GM18858 (cell line): ENCODE measurements around the gene HTR4.

Experiments
- ATAC-seq: cut with Tn5 transposase; IDR thresholded peaks from one replicate; pipeline ENCODE4 v1.9.1; 2021; ENCODE audit not compliant: unreplicated experiment

Gene HTR4

GRCh38 chr5:148665431-148665830, 11.1 kb upstream of the HTR4 start:
- ATAC-seq, result no peak

GRCh38 chr5:148663509-148663908, 9.2 kb upstream of the HTR4 start:
- ATAC-seq, result no peak

- no peak for ATAC-seq
Observed at GRCh38 chr5:148660346-148660660, 6.0 kb upstream of the HTR4 start.

- ATAC-seq, result no peak
Observed at GRCh38 chr5:148659641-148660345, 5.5 kb upstream of the HTR4 start.

- no peak for ATAC-seq
Observed at GRCh38 chr5:148653291-148653835, 964 bp downstream of the HTR4 start.

- no peak for ATAC-seq
Observed at GRCh38 chr5:148651528-148651927, 2.8 kb downstream of the HTR4 start.

GRCh38 chr5:148645527-148645926, 8.8 kb downstream of the HTR4 start:
- ATAC-seq, result no peak

GRCh38 chr5:148641735-148642134, 12.6 kb downstream of the HTR4 start:
- ATAC-seq, result no peak

GRCh38 chr5:148640471-148640870, 13.9 kb downstream of the HTR4 start:
- ATAC-seq, result no peak

- no peak for ATAC-seq
Observed at GRCh38 chr5:148639081-148639480, 15.2 kb downstream of the HTR4 start.

- no peak for ATAC-seq
Observed at GRCh38 chr5:148636353-148636752, 18.0 kb downstream of the HTR4 start.

GRCh38 chr5:148635321-148636083, 18.8 kb downstream of the HTR4 start:
- no peak for ATAC-seq

GRCh38 chr5:148633067-148633377, 21.3 kb downstream of the HTR4 start:
- ATAC-seq, result no peak

- ATAC-seq, result no peak
Observed at GRCh38 chr5:148632255-148633066, 21.9 kb downstream of the HTR4 start.

- no peak for ATAC-seq
Observed at GRCh38 chr5:148626986-148627385, 27.3 kb downstream of the HTR4 start.

GRCh38 chr5:148626081-148626613, 28.2 kb downstream of the HTR4 start:
- ATAC-seq, result no peak

GRCh38 chr5:148625250-148625649, 29.1 kb downstream of the HTR4 start:
- no peak for ATAC-seq

GRCh38 chr5:148623741-148624140, 30.6 kb downstream of the HTR4 start:
- ATAC-seq, result no peak

- no peak for ATAC-seq
Observed at GRCh38 chr5:148623101-148623500, 31.2 kb downstream of the HTR4 start.

- ATAC-seq, result peak; percentile 62
Observed at GRCh38 chr5:148620696-148621095, 33.6 kb downstream of the HTR4 start.

GRCh38 chr5:148620091-148620490, 34.2 kb downstream of the HTR4 start:
- no peak for ATAC-seq
